PC-3 (cell line): ENCODE data around the gene LPXN. TPM values are rescaled to one million over a fixed set of nuclear protein-coding genes. Genes with fewer than 3 reads are reported as not detected.

Source experiments
- ATAC-seq: fragments of 200-7000 bp; cut with Tn5 transposase; 2 replicates; pipeline ENCODE4 v1.9.1; 2020; ENCODE audit warnings: mild to moderate bottlenecking, moderate library complexity
- BruUV-seq: library from RNA; stranded (reverse); fragments of 400-500 nt; replicated peaks from 2 replicates; lab custom pipeline; 2021; lab: Mats Ljungman, UMichigan
- CTCF ChIA-PET: fragments of 300-600 bp; sonication (Branson Sonifier 250); formaldehyde crosslinking; loops from one replicate; lab custom pipeline; 2022; ENCODE audit warnings: antibody characterized with exemption; lab: Charles Lee
- POLR2A ChIA-PET: fragments of 300-600 bp; sonication (Branson Sonifier 250); formaldehyde crosslinking; loops from one replicate; lab custom pipeline; 2022; ENCODE audit warnings: antibody characterized with exemption; ENCODE audit not compliant: unreplicated experiment; lab: Charles Lee
- DNase-seq: peaks from one replicate; pipeline ENCODE4 v3.0.0-alpha.2; 2015
- H2AFZ ChIP-seq: fragments of 300-600 bp; sonication (generic); 2 replicates; pipeline ENCODE4 v1.6.0; 2016; ENCODE audit warnings: antibody characterized with exemption, low read length
- H3F3A ChIP-seq: fragments of 300-600 bp; sonication (generic); one replicate; pipeline ENCODE4 v1.6.0; 2017; ENCODE audit warnings: antibody characterized with exemption, low read length, control low read depth, mild to moderate bottlenecking; ENCODE audit not compliant: unreplicated experiment
- H3K27ac ChIP-seq: fragments of 300-600 bp; sonication (generic); 2 replicates; pipeline ENCODE4 v1.5.1; 2016; ENCODE audit warnings: mild to moderate bottlenecking, low read length
- H3K27me3 ChIP-seq: fragments of 300-600 bp; sonication (generic); 2 replicates; pipeline ENCODE4 v1.6.1; 2016; ENCODE audit warnings: low read length, mixed read lengths
- H3K36me3 ChIP-seq: fragments of 300-600 bp; sonication (generic); 2 replicates; pipeline ENCODE4 v1.6.1; 2016; ENCODE audit warnings: low read depth, mixed run types, low read length, mixed read lengths
- H3K4me1 ChIP-seq: fragments of 300-600 bp; sonication (generic); 2 replicates; pipeline ENCODE4 v1.5.1; 2016; ENCODE audit warnings: low read length; ENCODE audit not compliant: insufficient read depth
- H3K4me2 ChIP-seq: fragments of 300-600 bp; sonication (generic); 2 replicates; pipeline ENCODE4 v1.6.0; 2016; ENCODE audit warnings: low read length
- H3K4me3 ChIP-seq: fragments of 300-600 bp; sonication (generic); 2 replicates; pipeline ENCODE4 v1.5.1; 2016; ENCODE audit warnings: mild to moderate bottlenecking, low read length, mixed read lengths
- H3K79me2 ChIP-seq: fragments of 300-600 bp; sonication (generic); 2 replicates; pipeline ENCODE4 v1.6.1; 2017; ENCODE audit warnings: low read length, mixed read lengths
- H3K9ac ChIP-seq: fragments of 300-600 bp; sonication (generic); 2 replicates; pipeline ENCODE4 v1.6.0; 2016; ENCODE audit warnings: mild to moderate bottlenecking, low read length
- H3K9me2 ChIP-seq: fragments of 300-600 bp; sonication (generic); replicated peaks from 2 replicates; pipeline ENCODE4 v1.6.1; 2016; ENCODE audit warnings: mixed run types, low read length, mixed read lengths
- H3K9me3 ChIP-seq: fragments of 300-600 bp; sonication (generic); 2 replicates; pipeline ENCODE4 v1.6.1; 2016; ENCODE audit warnings: low read length, mixed read lengths
- H4K20me1 ChIP-seq: fragments of 300-600 bp; sonication (generic); 2 replicates; pipeline ENCODE4 v1.6.1; 2016; ENCODE audit warnings: low read length, mixed read lengths
- CTCF ChIP-seq: fragments of 300-600 bp; sonication (generic); conservative IDR thresholded peaks from 2 replicates; pipeline ENCODE4 v1.5.1; 2017; ENCODE audit warnings: antibody characterized with exemption, low read depth, mild to moderate bottlenecking, low read length
- EZH2 ChIP-seq: fragments of 300-600 bp; sonication (generic); IDR thresholded peaks from one replicate; pipeline ENCODE4 v1.6.1; 2017; ENCODE audit warnings: antibody characterized with exemption, mild to moderate bottlenecking, low read length; ENCODE audit not compliant: unreplicated experiment
- EZH2phosphoT487 ChIP-seq: fragments of 300-600 bp; sonication (generic); IDR thresholded peaks from 2 replicates; pipeline ENCODE4 v1.6.1; 2018; ENCODE audit warnings: mild to moderate bottlenecking, antibody characterized with exemption, low read length, borderline replicate concordance
- intact Hi-C: fragments of 100-400 bp; cut with micrococcal nuclease; formaldehyde crosslinking; loops from 2 replicates; pipeline ENCODE4 v1.9.0; 2023
- total RNA-seq: library from RNA; depleted of rRNA; stranded (reverse); fragments of >200 nt; gene quantifications from 2 replicates; pipeline ENCODE4 v1.2.3, GENCODE V29; 2014

Gene LPXN
- total RNA-seq, 1 experiment from 2014 or later = 12.1 TPM

- Histone ChIP-seq H4K20me1 (no peaks in the 10 kb centered on the region), H3K4me3 (no peak overlapping the region), H3K27me3 (no peaks in the 10 kb centered on the region), H3F3A (no peaks in the 10 kb centered on the region), H3K9ac (no peak overlapping the region), H3K36me3 (no peaks in the 10 kb centered on the region), H2AFZ (no peak overlapping the region), H3K27ac (no peak overlapping the region), H3K9me3 (no peaks in the 10 kb centered on the region), H3K4me1 (peaks cover 8% of the 10 kb centered on the region), H3K9me2 (no peaks in the 10 kb centered on the region), H3K4me2 (no peak overlapping the region), H3K79me2 (no peaks in the 10 kb centered on the region)
- ChIA-PET POLR2A (no interaction called here), CTCF (interaction anchor here (0.7 kb wide), 2 partner anchors 29 to 276 kb away, joined by 3 to 4 read pairs; no protein-coding TSS in a partner anchor)
- TF ChIP-seq CTCF (peak; percentile 91), EZH2phosphoT487 (no peak)
- DNase-seq (peak; percentile 92), ATAC-seq (peak; percentile 81)
- no TSS peak for BruUV-seq
- intact Hi-C loops = no loop called here
Measured at GRCh38 chr11:58524232-58525036, 51.2 kb downstream of the LPXN start.

GRCh38 chr11:58513747-58514367, 61.8 kb downstream of the LPXN start:
- H3K27me3 ChIP-seq = no peaks in the 10 kb centered on the region
- ATAC-seq (peak; percentile 98), DNase-seq (peak; percentile 92)
- no peaks in the 10 kb centered on the region for H3F3A ChIP-seq
- POLR2A ChIA-PET = interaction anchor here (0.6 kb wide), 2 partner anchors 64 to 121 kb away, joined by 4 read pairs; no protein-coding TSS in a partner anchor
- H3K9me2 ChIP-seq = no peaks in the 10 kb centered on the region
- peak overlapping the region; percentile 65 for H2AFZ ChIP-seq
- no TSS peak for BruUV-seq
- H3K9ac ChIP-seq = no peak overlapping the region
- peak overlapping the region; percentile 59 for H3K4me2 ChIP-seq
- intact Hi-C loops = loop anchor here (1.0 to 10.0 kb wide), 6 partner anchors 120 to 752 kb away; partner anchors contain the start of gene CTNND1
- no peak overlapping the region for H3K27ac ChIP-seq
- peaks cover 6% of the 10 kb centered on the region; the same call in 1 of the 2 replicates for H3K4me1 ChIP-seq
- CTCF ChIA-PET = interaction anchor here (1.0 kb wide), 3 partner anchors 228 to 762 kb away, joined by 3 to 4 read pairs (median 4); partner anchors contain the start of gene BTBD18
- no peaks in the 10 kb centered on the region for H3K36me3 ChIP-seq
- no peaks in the 10 kb centered on the region for H4K20me1 ChIP-seq
- no peaks in the 10 kb centered on the region for H3K9me3 ChIP-seq
- no peak overlapping the region for H3K4me3 ChIP-seq
- no peak for TF ChIP-seq EZH2
- TF ChIP-seq CTCF = peak; percentile 97
- TF ChIP-seq EZH2phosphoT487 = no peak
- no peaks in the 10 kb centered on the region for H3K79me2 ChIP-seq
